Lower lobe of right lung (tissue), 2 donors: Measurements from ENCODE around the gene WDR82. TPM values are rescaled to one million over a fixed set of nuclear protein-coding genes. Genes with fewer than 3 reads are reported as not detected.

Source experiments
- ATAC-seq, 2 donors: fragments of 200-7000 bp; cut with Tn5 transposase; one replicate each; pipeline ENCODE4 v1.9.1; 2020 to 2022; ENCODE audit warnings: mild to moderate bottlenecking in 2 of 2, moderate library complexity in 2 of 2
- DNase-seq: peaks from one replicate; pipeline ENCODE4 v3.0.0-alpha.2; 2020
- H3K27ac ChIP-seq: fragments of 200-600 bp; one replicate; pipeline ENCODE4 v1.8.0; 2022
- H3K27me3 ChIP-seq: fragments of 200-600 bp; one replicate; pipeline ENCODE4 v1.8.0; 2022; ENCODE audit warnings: low read depth
- H3K36me3 ChIP-seq: fragments of 200-600 bp; one replicate; pipeline ENCODE4 v1.8.0; 2022; ENCODE audit warnings: mild to moderate bottlenecking
- H3K4me1 ChIP-seq: fragments of 200-600 bp; one replicate; pipeline ENCODE4 v1.8.0; 2022
- H3K4me3 ChIP-seq: fragments of 200-600 bp; one replicate; pipeline ENCODE4 v1.8.0; 2022; ENCODE audit warnings: mild to moderate bottlenecking
- H3K9me3 ChIP-seq: fragments of 200-600 bp; one replicate; pipeline ENCODE4 v1.8.0; 2022
- CTCF ChIP-seq: fragments of 200-600 bp; IDR thresholded peaks from one replicate; pipeline ENCODE4 v1.8.0; 2022; ENCODE audit warnings: antibody characterized with exemption, mild to moderate bottlenecking
- intact Hi-C: fragments of 100-400 bp; cut with DNase I; formaldehyde crosslinking; loops from one replicate; pipeline ENCODE4 v1.11.0; 2022
- total RNA-seq: library from RNA; stranded (reverse); fragmentation: NEBNext Ultra II Directional; extraction: Animal tissue kit (Norgen Biotek cat#: 25700); gene quantifications from one replicate; pipeline ENCODE4 v1.2.1, GENCODE V29; 2021
- donor health status: DM: no; HTN: yes; CAD: no; lungs with severe emphysema.

The WDR82 gene
- total RNA-seq, 1 donor from 2014 or later, result 60.2 TPM

DNA sequence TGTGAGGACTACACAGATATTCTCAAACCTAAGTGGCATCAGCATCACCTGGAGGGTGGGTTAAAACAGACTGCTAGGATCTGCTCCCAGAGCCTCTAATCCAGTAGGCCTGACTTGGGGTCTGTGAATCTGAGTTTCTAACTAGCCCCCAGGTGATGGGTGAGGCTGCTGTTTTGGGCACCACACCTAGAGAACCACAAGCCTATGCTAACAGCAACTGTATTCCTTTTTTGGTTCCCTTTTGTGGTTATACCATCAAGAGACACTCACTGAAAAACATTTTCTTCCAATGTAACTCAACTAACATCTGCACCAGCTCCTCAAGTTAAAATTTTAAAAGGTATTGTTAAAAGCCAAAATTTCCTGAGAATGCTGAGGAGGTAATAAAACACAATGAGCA is 16.0 kb downstream of the WDR82 start:
- no peaks in the 10 kb centered on the region for H3K27me3 ChIP-seq
- ATAC-seq (no peak), DNase-seq (no peak)
- peaks cover 12% of the 10 kb centered on the region for H3K4me1 ChIP-seq
- no peak for TF ChIP-seq CTCF
- peaks cover 100% of the 10 kb centered on the region for H3K36me3 ChIP-seq
- no peaks in the 10 kb centered on the region for H3K9me3 ChIP-seq
- no peak overlapping the region for H3K4me3 ChIP-seq
- intact Hi-C loops, result no loop called here
- H3K27ac ChIP-seq, result no peak overlapping the region

- H3K4me3 ChIP-seq, result no peak overlapping the region
- DNase-seq, result no peak
- intact Hi-C loops, result no loop called here
- ATAC-seq, result no peak
- TF ChIP-seq CTCF, result no peak
- no peak overlapping the region for H3K27ac ChIP-seq
- H3K36me3 ChIP-seq, result peaks cover 100% of the 10 kb centered on the region
- H3K9me3 ChIP-seq, result no peaks in the 10 kb centered on the region
- H3K27me3 ChIP-seq, result no peaks in the 10 kb centered on the region
- H3K4me1 ChIP-seq, result peaks cover 8% of the 10 kb centered on the region
Observed at GRCh38 chr3:52259448-52259847, 19.0 kb downstream of the WDR82 start.

DNA sequence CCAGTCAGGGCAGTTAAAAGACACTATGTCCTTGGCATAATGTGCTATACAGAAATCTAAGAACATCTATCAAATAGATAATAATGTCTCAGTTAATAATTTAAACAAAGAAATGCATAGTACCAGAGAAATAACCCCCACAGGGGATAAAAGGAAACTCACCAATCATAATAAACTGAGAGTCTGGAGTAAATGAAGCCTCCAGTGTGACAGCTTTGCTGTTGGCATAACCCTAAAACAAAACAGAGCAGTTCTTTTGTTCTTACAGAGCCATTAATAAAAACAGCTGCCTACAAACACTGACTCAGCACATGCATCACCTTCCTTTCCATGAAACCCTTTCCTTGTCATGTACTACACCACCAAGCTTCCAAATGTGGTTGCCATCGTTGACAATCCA is 19.4 kb downstream of the WDR82 start:
- no peak for TF ChIP-seq CTCF
- intact Hi-C loops, result no loop called here
- H3K36me3 ChIP-seq, result peaks cover 100% of the 10 kb centered on the region
- H3K9me3 ChIP-seq, result no peaks in the 10 kb centered on the region
- ATAC-seq (no peak), DNase-seq (no peak)
- H3K27me3 ChIP-seq, result no peaks in the 10 kb centered on the region
- H3K4me1 ChIP-seq, result peaks cover 12% of the 10 kb centered on the region
- no peak overlapping the region for H3K4me3 ChIP-seq
- H3K27ac ChIP-seq, result no peak overlapping the region

DNA sequence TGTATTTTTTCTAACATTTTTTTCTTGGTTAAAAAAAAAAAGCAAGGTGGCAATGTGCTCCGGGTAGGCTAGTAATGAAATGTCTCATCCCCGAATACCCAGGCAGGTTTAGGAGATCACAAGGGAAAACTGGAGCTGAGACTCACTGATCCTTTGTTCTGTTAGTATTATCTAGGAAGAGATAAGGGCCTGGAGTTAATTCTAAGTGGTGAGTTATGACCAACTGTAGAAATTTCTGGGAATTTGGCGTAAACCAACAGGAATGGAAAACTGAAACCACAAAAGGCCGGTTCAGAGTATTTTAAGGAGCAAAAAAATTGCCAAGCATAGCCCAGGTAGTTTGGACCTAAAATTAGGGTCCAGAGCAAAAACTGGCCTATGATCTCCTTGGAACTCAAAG is 20.5 kb downstream of the WDR82 start:
- Histone ChIP-seq H3K9me3 (no peaks in the 10 kb centered on the region), H3K4me1 (peaks cover 18% of the 10 kb centered on the region), H3K27ac (no peak overlapping the region), H3K27me3 (no peaks in the 10 kb centered on the region), H3K4me3 (no peak overlapping the region), H3K36me3 (peaks cover 100% of the 10 kb centered on the region)
- no peak for TF ChIP-seq CTCF
- ATAC-seq (no peak), DNase-seq (no peak)
- intact Hi-C loops, result no loop called here

DNA sequence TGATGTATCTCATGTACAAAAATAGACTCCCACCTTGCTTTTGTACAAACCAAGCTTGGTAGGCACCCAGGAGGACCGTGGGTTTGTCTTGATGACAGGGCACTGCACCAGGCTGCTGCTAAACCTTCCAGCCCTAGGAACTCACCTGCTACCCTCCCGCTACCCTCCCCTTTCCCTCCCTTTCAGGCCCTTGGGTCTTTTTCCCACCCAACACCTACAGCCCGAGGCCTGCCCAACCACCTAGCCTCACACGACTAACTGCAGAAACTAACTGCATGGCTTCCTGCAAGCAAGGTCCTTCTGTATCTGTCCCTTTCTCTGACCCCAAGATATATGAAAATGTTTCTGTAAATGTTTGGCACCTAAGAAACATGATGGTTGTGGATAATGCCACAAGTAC is 21.8 kb downstream of the WDR82 start:
- Histone ChIP-seq H3K36me3 (peaks cover 94% of the 10 kb centered on the region), H3K9me3 (no peaks in the 10 kb centered on the region), H3K27ac (no peak overlapping the region), H3K27me3 (no peaks in the 10 kb centered on the region), H3K4me3 (no peak overlapping the region), H3K4me1 (peaks cover 21% of the 10 kb centered on the region)
- TF ChIP-seq CTCF, result no peak
- DNase-seq (no peak), ATAC-seq (no peak)
- intact Hi-C loops, result no loop called here

DNA sequence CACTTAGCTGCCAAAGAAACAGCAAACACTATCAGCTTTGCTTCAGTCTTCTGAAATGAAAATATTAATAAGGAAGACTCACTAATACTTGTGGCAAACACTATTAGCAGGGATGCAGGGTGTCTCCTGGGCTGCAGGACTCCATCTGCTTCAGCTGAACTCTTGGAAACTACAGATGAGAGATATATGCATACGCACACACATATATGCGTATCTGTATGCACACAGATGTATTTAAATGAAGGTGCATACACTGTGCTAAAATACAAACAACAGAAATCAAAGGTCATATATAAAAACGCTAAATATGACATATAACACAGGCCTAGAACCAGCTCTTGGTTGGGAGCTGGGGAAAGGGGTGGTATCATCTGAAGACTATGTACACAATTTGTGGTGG is 22.3 kb downstream of the WDR82 start:
- intact Hi-C loops, result no loop called here
- Histone ChIP-seq H3K27ac (no peak overlapping the region), H3K36me3 (peaks cover 93% of the 10 kb centered on the region), H3K4me1 (peaks cover 21% of the 10 kb centered on the region), H3K9me3 (no peaks in the 10 kb centered on the region), H3K4me3 (no peak overlapping the region), H3K27me3 (no peaks in the 10 kb centered on the region)
- ATAC-seq (no peak), DNase-seq (no peak)
- TF ChIP-seq CTCF, result no peak
